GM12873 (cell line): ENCODE measurements around the gene CCDC157.

ENCODE experiments used
- CTCF ChIP-seq: IDR thresholded peaks from 2 replicates; pipeline ENCODE4 v1.5.1; 2012; ENCODE audit warnings: low read depth, mild to moderate bottlenecking, moderate library complexity, low read length, control low read depth; ENCODE audit not compliant: insufficient read depth; ENCODE audit errors: missing control alignments

Gene CCDC157

GRCh38 chr22:30404307-30404706 is 47.5 kb downstream of the CCDC157 start:
- no peak for TF ChIP-seq CTCF

DNA sequence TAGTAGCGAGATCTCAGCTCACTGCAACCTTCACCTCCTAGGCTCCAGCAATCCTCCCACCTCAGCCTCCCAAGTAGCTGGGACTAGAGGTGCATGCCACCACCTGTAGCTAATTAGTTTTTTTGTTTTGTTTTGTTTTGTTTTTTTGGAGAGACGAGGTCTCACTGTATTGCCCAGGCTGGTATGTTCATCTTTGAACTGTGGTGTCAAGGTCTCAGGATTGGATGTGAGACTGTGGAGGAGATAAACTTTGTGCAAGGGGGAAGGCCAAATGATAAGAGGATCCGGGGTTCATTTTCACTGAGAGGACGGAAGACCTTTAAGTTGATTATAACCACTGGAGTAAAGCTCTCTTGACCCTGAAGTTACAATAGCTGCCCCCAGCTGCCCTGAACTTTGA is 48.9 kb downstream of the CCDC157 start:
- no peak for TF ChIP-seq CTCF

- TF ChIP-seq CTCF = no peak
These were observed 49.6 kb downstream of the CCDC157 start for GRCh38 chr22:30406400-30406799.

- TF ChIP-seq CTCF = no peak
These were observed 51.7 kb downstream of the CCDC157 start for GRCh38 chr22:30408388-30409102.

GRCh38 chr22:30411780-30412179 is 55.0 kb downstream of the CCDC157 start:
- no peak for TF ChIP-seq CTCF

DNA sequence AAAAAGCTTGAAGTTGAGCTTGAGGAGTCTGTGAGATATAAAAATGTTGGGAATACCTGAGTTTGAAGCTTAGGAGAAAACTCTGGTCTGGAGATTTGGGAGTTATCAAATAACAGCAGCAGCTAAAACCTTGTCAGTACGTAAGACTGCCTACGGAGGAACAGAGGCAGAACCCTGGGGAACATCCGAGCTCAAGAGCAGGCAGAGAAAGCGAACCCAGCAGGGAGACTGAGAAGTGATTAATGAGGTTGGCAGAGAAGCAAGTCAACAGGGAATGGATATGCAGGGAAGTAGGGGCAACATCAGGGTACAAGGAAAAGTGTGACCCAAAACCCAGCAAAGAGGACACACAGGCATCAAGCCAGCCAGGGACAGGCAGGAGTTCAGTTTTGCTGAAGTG is 56.2 kb downstream of the CCDC157 start:
- TF ChIP-seq CTCF = no peak

- TF ChIP-seq CTCF = no peak
These were observed 57.1 kb downstream of the CCDC157 start for GRCh38 chr22:30413745-30414524.
